Measurements from ENCODE around the gene IL1RAP.

DNA sequence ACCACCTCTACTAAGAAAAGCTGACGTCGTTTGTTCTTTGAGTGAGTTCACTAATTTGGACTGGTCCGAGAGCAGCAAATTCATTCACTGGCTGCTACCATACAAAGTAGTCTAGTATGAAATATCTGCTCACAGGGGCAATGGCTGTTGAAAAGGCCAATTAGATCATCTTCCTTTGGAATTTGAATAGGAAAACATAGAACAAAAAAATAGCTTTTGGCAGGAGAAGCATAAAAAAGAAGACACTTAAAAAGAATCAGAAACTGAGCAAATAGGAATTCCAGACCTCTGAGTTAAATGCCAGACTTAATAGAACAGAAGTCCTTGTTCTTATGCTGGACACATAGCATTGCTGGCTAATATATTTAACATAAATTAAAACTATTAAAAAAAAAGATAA is 159.3 kb downstream of the IL1RAP start:
- TF ChIP-seq CTCF (IDR thresholded peaks at IDR 0.05): no peak
- no peak for TF ChIP-seq EP300 (IDR thresholded peaks at IDR 0.05; ENCODE audit: low read depth)
- no peak for TF ChIP-seq POLR2A (IDR thresholded peaks at IDR 0.05)
